Transverse colon (tissue), 4 donors: Measurements from ENCODE around the gene KANK2.

Experiments
- CTCF ChIP-seq, 5 experiments: fragments of 200-600 bp in 3 of 5; fragments of 450-650 bp in 2 of 5; sonication (generic) in 3 of 5; IDR thresholded peaks; 1 replicate in 2 of 5; 2 replicates in 3 of 5; pipeline ENCODE4 v1.5.1; 2016 to 2017; ENCODE audit warnings: antibody characterized with exemption in 5 of 5, inconsistent platforms in 3 of 5, mild to moderate bottlenecking in 2 of 5, moderate library complexity in 1 of 5
- EP300 ChIP-seq: sonication (generic); formaldehyde crosslinking; IDR thresholded peaks from one replicate; pipeline ENCODE4 v1.6.1; 2017; ENCODE audit warnings: antibody characterized with exemption, low read depth
- POLR2A ChIP-seq: fragments of 450-650 bp; IDR thresholded peaks from one replicate; pipeline ENCODE4 v1.6.1; 2016; ENCODE audit warnings: antibody characterized with exemption, mild to moderate bottlenecking, moderate library complexity
- POLR2AphosphoS5 ChIP-seq, 3 donors: sonication (generic); formaldehyde crosslinking; IDR thresholded peaks; one replicate each; pipeline ENCODE4 v1.6.1; 2016; ENCODE audit warnings: antibody characterized with exemption in 3 of 3

GRCh38 chr19:11238781-11239376 lies 41.5 kb upstream of the KANK2 start:
- TF ChIP-seq CTCF (IDR thresholded peaks at IDR 0.05) = no peak
- no peak for TF ChIP-seq POLR2A
- TF ChIP-seq POLR2AphosphoS5 (IDR thresholded peaks at IDR 0.05) = no peak
- TF ChIP-seq EP300 = no peak
